Thyroid gland (tissue), 4 donors: ENCODE data around the gene SH2D2A. TPM values are rescaled to one million over a fixed set of nuclear protein-coding genes. Genes with fewer than 3 reads are reported as not detected.

Source experiments
- DNase-seq, 2 donors: peaks; one replicate each; pipeline ENCODE4 v3.0.0-alpha.2; 2019
- H3K27ac ChIP-seq, 3 donors: fragments of 200-600 bp; sonication (generic); 1 replicate in 2 of 3; 2 replicates in 1 of 3; pipeline ENCODE4 v1.5.1; 2016 to 2019; ENCODE audit warnings: mild to moderate bottlenecking in 1 of 3, moderate library complexity in 1 of 3
- H3K27me3 ChIP-seq: fragments of 200-600 bp; sonication (generic); one replicate; pipeline ENCODE4 v1.5.1; 2019
- H3K36me3 ChIP-seq, 2 donors: fragments of 200-600 bp; sonication (generic); one replicate each; pipeline ENCODE4 v1.5.1; 2016 to 2019
- H3K4me1 ChIP-seq, 2 donors: fragments of 200-600 bp; sonication (generic); one replicate each; pipeline ENCODE4 v1.5.1; 2017 to 2019
- H3K4me3 ChIP-seq, 3 donors: fragments of 200-600 bp; sonication (generic); replicated peaks in 1 of 3; 1 replicate in 2 of 3; 2 replicates in 1 of 3; pipeline ENCODE4 v1.5.1; 2016; ENCODE audit warnings: mild to moderate bottlenecking in 1 of 3
- H3K9me3 ChIP-seq: fragments of 200-600 bp; sonication (generic); one replicate; pipeline ENCODE4 v1.5.1; 2017
- CTCF ChIP-seq, 6 experiments: fragments of 200-600 bp in 3 of 6; fragments of 450-650 bp in 3 of 6; sonication (generic) in 3 of 6; IDR thresholded peaks; one replicate each; pipeline ENCODE4 v1.5.1; 2016 to 2019; ENCODE audit warnings: antibody characterized with exemption in 6 of 6, mild to moderate bottlenecking in 2 of 6, inconsistent platforms in 1 of 6, moderate library complexity in 1 of 6
- POLR2A ChIP-seq, 2 donors: fragments of 450-650 bp; IDR thresholded peaks; one replicate each; pipeline ENCODE4 v1.6.1; 2017; ENCODE audit warnings: antibody characterized with exemption in 2 of 2, mild to moderate bottlenecking in 2 of 2, moderate library complexity in 1 of 2
- WGBS, 2 donors: methylation state at CpG; one replicate each; pipeline ENCODE4 v1.1.5; 2017; 5-methylcytosine and 5-hydroxymethylcytosine counted together
- intact Hi-C: fragments of 100-400 bp; cut with DNase I; formaldehyde crosslinking; loops from one replicate; pipeline ENCODE4 v1.15.1; 2023
- total RNA-seq, 4 donors: library from RNA; depleted of rRNA; stranded (reverse); fragments of >200 nt; gene quantifications; one replicate each; pipeline ENCODE4 v1.2.3, GENCODE V29; 2016

The SH2D2A gene
- total RNA-seq, result 1 to 10 TPM; 1.2 to 3.3 (median 2.0) TPM

GRCh38 chr1:156816561-156817328 is at the start of gene SH2D2A:
TSS of gene SH2D2A (minus strand) at chr1:156816848. CDS start at chr1:156816708, 140 bp downstream.
- Histone ChIP-seq H3K4me1 (peaks cover 10 to 21% of the 10 kb centered on the region in 2 donors), H3K9me3 (no peaks in the 10 kb centered on the region), H3K36me3 (no peaks in the 10 kb centered on the region), H3K27ac (peak within 1 kb of the TSS in 2 of 3 donors; percentile 23 to 55), H3K4me3 (no peak within 1 kb of the TSS), H3K27me3 (no peaks in the 10 kb centered on the region)
- TF ChIP-seq POLR2A (IDR thresholded peaks at IDR 0.05), result no peak
- TF ChIP-seq CTCF (IDR thresholded peaks at IDR 0.05), result no peak
- 53 to 62% methylated on average over 10 of the region's 10 CpGs for WGBS, 2 donors
- intact Hi-C loops, result no loop called here
- DNase-seq, result peak; percentile 26 to 45

GRCh38 chr1:156865865-156866248 is 49.2 kb upstream of the SH2D2A start:
- intact Hi-C loops, result no loop called here
- 67 to 75% methylated on average over 4 of the region's 4 CpGs for WGBS, 2 donors
- H3K27me3 ChIP-seq, result peaks cover 9% of the 10 kb centered on the region

GRCh38 chr1:156865258-156865657 is 48.6 kb upstream of the SH2D2A start:
- no peak for TF ChIP-seq POLR2A (IDR thresholded peaks at IDR 0.05)
- no peak for TF ChIP-seq CTCF (IDR thresholded peaks at IDR 0.05)
- intact Hi-C loops, result no loop called here
- Histone ChIP-seq H3K9me3 (no peaks in the 10 kb centered on the region), H3K4me3 (no peak overlapping the region), H3K27me3 (peaks cover 15% of the 10 kb centered on the region), H3K4me1 (peaks cover 8 to 10% of the 10 kb centered on the region in 2 donors), H3K27ac (no peak overlapping the region), H3K36me3 (no peaks in the 10 kb centered on the region)
- no peak for DNase-seq
- WGBS, 2 donors, result 83 to 85% methylated on average over 9 of the region's 9 CpGs

More at GRCh38 chr1:156865865-156866248, 49.2 kb upstream of the SH2D2A start:
- DNase-seq, result no peak
- H3K36me3 ChIP-seq, result no peaks in the 10 kb centered on the region
- no peak overlapping the region for H3K4me3 ChIP-seq
- no peak for TF ChIP-seq CTCF (IDR thresholded peaks at IDR 0.05)
- no peak for TF ChIP-seq POLR2A (IDR thresholded peaks at IDR 0.05)
- H3K9me3 ChIP-seq, result no peaks in the 10 kb centered on the region
- no peak overlapping the region for H3K27ac ChIP-seq
- H3K4me1 ChIP-seq, result peaks cover 2 to 4% of the 10 kb centered on the region in 2 donors

- WGBS, 2 donors, result 88 to 100% methylated on average over 4 of the region's 4 CpGs
- TF ChIP-seq POLR2A (IDR thresholded peaks at IDR 0.05) (no peak), CTCF (IDR thresholded peaks at IDR 0.05) (no peak)
- Histone ChIP-seq H3K36me3 (no peaks in the 10 kb centered on the region), H3K9me3 (no peaks in the 10 kb centered on the region), H3K4me1 (peaks cover 13 to 15% of the 10 kb centered on the region in 2 donors), H3K4me3 (no peak overlapping the region), H3K27ac (no peak overlapping the region), H3K27me3 (peaks cover 17% of the 10 kb centered on the region)
- DNase-seq, result no peak
- intact Hi-C loops, result loop anchor here (5.0 kb wide), 1 partner anchor 67 kb away; no protein-coding TSS in a partner anchor
Measured at GRCh38 chr1:156864796-156865195, 48.1 kb upstream of the SH2D2A start.

- DNase-seq, result no peak
- Histone ChIP-seq H3K27me3 (peaks cover 20% of the 10 kb centered on the region), H3K9me3 (no peaks in the 10 kb centered on the region), H3K4me3 (no peak overlapping the region), H3K27ac (no peak overlapping the region), H3K4me1 (peaks cover 19 to 26% of the 10 kb centered on the region in 2 donors), H3K36me3 (no peaks in the 10 kb centered on the region)
- intact Hi-C loops, result loop anchor here (5.0 kb wide), 1 partner anchor 66 kb away; no protein-coding TSS in a partner anchor
- WGBS, 2 donors, result 82 to 84% methylated on average over 7 of the region's 7 CpGs
- no peak for TF ChIP-seq CTCF (IDR thresholded peaks at IDR 0.05)
- TF ChIP-seq POLR2A (IDR thresholded peaks at IDR 0.05), result no peak
Measured at GRCh38 chr1:156863631-156864030, 47.0 kb upstream of the SH2D2A start.
